HL-60/S4 (cell line): ENCODE measurements around the gene DYRK3.
"Not testable (repeated sequence)": the region's sequence is repeated elsewhere in the genome, so short reads cannot be mapped to it uniquely, and the experiment has no call there.

Source experiments
- in situ Hi-C: fragments of 300-500 bp; cut with MboI; formaldehyde crosslinking; loops from 2 replicates; pipeline ENCODE4 v1.14.3; 2022; ENCODE audit warnings: low sequenced_read_pairs

Gene DYRK3

DNA sequence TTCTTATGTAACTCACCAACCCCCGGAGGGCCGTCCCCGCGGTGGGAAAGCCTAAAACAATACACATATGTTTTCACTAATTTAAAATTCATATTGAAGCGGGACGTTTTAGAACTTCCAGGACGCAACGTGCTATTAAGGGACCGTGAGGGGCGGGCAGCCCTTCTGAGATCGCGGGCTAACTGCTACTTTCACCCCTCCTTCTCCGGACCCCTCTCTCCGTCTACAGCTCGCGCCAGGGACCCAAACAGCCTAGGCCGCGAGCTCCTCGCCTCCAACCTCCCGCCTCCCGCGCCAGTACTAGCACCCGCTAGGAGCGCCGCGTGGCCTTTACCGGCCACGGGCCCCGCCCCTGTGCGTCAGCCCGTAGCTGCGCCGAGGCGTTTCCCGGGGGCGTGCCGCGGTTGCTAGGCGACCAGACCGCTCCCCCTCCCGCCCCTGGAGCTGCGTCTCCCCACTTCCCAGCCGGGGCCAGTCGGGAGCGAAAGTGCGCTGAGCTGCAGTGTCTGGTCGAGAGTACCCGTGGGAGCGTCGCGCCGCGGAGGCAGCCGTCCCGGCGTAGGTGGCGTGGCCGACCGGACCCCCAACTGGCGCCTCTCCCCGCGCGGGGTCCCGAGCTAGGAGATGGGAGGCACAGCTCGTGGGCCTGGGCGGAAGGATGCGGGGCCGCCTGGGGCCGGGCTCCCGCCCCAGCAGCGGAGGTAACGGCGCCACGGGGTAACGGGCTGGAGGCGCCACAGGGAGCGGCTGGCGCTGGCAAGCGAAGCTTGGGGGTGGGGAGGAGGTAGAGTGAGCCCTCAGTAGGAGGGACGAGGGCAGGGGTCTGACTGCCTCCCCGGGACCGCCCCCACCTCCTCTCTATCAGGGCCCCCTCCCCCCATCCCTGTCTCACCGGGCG lies at the start of gene DYRK3:
DYRK3 (plus strand) TSS at position 457 of the 898 bp plus-strand sequence; CDS start at position 625, 168 bp downstream.
- in situ Hi-C loops, result no loop called here

DNA sequence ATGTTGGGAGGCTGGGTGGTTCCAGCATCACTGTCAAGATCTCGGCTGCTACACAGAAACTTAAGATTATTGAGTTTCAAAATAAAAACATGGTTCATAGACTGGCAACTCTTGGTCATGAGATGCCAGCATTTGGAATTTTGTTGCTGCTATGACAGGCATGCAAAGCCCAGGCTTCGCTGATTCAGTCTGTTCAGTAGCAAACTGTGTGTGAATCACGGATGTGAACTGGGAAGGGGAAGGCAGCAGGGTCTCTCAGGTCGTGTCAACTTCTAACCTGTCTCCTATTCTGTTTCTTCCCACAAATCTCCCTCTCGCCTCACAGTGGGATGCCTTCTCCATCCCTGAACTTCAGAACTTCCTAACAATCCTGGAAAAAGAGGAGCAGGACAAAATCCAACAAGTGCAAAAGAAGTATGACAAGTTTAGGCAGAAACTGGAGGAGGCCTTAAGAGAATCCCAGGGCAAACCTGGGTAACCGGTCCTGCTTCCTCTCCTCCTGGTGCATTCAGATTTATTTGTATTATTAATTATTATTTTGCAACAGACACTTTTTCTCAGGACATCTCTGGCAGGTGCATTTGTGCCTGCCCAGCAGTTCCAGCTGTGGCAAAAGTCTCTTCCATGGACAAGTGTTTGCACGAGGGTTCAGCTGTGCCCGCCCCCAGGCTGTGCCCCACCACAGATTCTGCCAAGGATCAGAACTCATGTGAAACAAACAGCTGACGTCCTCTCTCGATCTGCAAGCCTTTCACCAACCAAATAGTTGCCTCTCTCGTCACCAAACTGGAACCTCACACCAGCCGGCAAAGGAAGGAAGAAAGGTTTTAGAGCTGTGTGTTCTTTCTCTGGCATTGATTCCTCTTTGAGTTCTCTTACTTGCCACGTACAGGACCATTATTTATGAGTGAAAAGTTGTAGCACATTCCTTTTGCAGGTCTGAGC lies 48.6 kb upstream of the DYRK3 start:
- in situ Hi-C loops, result no loop called here

DNA sequence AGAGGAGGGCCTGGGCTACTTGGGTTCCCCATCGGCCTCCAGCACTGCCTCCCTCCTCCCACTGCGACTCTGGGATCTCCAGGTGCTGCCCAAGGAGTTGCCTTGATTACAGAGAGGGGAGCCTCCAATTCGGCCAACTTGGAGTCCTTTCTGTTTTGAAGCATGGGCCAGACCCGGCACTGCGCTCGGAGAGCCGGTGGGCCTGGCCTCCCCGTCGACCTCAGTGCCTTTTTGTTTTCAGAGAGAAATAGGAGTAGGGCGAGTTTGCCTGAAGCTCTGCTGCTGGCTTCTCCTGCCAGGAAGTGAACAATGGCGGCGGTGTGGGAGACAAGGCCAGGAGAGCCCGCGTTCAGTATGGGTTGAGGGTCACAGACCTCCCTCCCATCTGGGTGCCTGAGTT lies 47.4 kb upstream of the DYRK3 start:
- in situ Hi-C loops, result no loop called here

GRCh38 chr1:206588492-206588891 lies 46.8 kb upstream of the DYRK3 start:
- in situ Hi-C loops, result no loop called here

- in situ Hi-C loops, result no loop called here
Observed at GRCh38 chr1:206589206-206589605, 46.1 kb upstream of the DYRK3 start.

DNA sequence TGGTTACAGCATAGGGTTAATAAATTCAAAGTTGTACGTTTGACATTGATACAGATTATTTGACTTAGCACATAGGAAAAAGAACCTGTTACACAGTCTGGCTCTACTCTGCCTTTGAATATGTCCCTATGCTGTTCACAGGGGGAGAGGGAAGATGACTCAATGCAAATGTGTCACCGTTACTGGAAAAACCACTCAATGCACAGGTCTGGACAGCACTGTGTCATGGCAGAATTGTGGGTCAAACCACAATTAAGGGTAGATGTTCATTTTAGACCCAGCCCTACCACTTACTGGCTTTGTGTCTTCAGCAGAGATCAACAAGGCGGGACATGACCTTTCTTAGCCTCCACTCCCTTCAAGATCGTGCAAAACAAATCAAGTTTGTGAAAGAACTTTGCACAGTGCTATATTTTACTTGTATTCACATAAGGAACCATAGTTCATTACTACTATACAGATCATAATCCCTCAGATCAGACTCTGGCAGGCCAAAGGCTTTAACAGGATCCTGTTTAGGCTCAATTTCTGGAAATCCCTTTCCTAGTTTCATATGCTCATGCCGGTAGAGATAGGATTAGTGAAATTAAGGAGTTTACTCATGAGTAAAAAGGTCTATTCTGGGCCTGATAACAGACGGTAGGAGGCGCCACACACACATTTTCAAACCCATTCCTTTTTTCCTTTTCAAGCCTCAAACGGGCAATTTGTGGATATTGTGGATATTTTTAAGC lies 45.1 kb upstream of the DYRK3 start:
- in situ Hi-C loops, result no loop called here

DNA sequence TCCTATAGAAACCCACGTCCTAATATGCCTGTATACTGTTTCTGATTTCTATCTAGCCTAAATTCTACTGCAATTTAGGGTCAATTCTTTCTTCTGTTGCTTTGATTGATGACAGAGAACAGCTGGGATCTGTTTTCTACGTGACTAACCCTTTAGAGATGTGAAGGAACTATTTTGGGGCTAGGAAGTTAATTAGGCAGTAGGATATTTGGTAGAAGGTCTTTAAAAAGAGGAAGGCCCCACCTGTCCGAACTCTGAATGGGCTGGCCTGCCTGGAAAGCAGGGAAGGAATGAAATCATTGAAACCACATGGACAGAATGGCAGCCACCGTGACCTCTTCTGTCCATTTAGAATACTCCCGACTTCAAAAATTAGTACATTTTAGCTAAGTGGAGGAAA lies 44.1 kb upstream of the DYRK3 start:
- in situ Hi-C loops, result no loop called here

- in situ Hi-C loops, result no loop called here
Observed at GRCh38 chr1:206591696-206592095, 43.6 kb upstream of the DYRK3 start.

DNA sequence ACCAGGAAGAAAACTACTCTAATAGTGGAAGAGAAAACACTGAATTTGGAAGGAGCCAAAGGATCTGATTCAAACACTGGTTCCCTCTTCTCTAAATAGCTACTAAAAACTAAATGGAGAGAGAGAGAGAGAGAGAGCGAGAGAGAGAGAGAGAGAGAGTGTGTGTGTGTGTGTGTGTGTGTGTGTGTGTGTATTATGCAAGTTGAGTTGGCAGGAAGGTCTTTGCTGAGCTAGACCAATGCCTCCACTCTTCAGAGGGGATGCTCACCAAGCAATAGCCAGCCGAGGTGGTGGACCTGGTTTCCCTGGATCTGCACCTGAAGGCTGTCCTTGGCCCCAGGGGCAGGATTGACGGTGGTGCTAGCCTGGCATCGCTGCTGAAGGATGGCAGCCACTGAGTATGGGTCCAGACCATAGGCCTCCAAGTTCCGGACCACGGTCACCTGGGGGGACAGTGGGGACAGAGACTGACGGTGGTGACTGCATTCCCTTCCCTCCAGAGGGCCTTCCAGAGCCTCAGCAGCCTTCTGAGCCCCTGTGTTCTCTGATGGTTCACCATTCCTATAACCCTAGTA lies 41.9 kb upstream of the DYRK3 start:
- in situ Hi-C loops, result no loop called here

- in situ Hi-C loops, result no loop called here
Observed at GRCh38 chr1:206595581-206596318, 39.6 kb upstream of the DYRK3 start.

- in situ Hi-C loops, result no loop called here
Observed at GRCh38 chr1:206596319-206596666, 39.0 kb upstream of the DYRK3 start.

DNA sequence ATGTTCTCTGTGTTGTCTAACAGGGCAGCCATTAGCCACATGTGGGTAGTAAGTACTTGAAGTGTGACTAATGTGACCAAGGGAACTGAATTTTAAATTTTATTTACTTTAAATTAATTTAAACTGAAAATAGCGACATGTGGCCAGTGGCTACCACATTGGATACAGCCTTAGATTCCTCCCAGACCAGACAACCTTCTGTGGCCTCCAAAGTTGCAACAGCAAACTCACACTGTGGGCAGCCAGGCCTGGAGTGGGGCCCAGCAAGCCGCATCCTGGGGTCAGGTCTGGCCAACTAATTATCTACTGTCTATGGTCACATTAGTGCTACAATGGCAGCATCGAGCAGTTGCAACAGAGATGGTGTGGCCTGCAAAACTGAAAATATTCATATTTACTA lies 34.8 kb upstream of the DYRK3 start:
- in situ Hi-C loops, result no loop called here

- in situ Hi-C loops, result no loop called here
Observed at GRCh38 chr1:206604861-206605260, 30.5 kb upstream of the DYRK3 start.

DNA sequence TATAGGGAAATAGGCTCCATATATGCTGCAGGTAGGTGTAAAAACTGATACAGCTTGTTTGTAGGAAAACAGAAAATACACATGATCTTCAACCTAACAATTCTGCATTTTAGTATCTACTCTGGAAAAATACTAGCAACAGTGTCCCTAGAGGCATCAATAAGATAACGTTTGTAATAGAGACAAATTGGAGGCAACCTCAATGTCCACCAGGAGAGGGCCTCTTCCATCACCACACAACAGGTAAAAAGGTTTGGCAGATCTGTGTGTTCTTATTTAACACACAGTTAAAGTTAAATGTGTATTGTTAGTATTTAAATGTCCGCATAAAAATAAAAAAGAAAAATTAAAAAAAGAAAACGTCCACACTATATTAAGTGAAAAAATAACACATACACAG lies 28.5 kb upstream of the DYRK3 start:
- in situ Hi-C loops, result no loop called here

- in situ Hi-C loops, result no loop called here
Observed at GRCh38 chr1:206608108-206608698, 27.1 kb upstream of the DYRK3 start.

DNA sequence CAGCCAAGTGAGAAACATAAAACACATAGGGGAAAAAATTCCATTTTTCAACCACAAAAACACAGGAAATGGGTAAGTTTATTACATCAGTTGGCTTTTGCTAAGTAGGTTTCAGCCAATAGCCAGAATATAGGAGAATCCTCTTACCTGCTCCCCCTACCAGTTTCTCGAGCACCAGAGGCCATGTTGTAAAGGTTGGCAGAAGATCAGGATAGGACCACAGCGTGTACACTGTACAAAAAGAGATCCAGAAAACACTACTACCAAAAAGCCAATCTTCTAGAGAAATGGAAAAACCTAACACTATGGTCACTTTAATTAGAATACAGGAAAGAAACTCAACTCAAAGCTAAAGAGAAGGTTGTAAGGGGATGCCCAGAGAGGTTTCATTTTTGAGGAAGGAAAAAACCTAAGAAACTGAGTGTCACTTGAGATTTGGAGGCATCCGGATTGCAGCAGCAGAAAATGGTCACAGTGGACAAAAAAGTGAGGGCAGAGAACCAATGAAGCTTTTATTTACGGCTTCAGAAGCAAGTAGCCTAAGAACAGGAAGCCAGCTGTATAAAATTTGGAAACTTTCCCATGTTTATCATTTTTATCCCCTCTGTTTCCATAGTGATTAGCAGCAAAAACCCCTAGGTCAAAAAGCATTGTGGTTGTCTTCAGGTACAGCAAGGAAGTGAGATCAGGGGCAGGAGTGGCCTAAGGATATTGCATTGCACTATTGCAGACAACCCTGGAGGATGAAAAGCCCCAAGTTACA lies 25.9 kb upstream of the DYRK3 start:
- in situ Hi-C loops, result no loop called here

DNA sequence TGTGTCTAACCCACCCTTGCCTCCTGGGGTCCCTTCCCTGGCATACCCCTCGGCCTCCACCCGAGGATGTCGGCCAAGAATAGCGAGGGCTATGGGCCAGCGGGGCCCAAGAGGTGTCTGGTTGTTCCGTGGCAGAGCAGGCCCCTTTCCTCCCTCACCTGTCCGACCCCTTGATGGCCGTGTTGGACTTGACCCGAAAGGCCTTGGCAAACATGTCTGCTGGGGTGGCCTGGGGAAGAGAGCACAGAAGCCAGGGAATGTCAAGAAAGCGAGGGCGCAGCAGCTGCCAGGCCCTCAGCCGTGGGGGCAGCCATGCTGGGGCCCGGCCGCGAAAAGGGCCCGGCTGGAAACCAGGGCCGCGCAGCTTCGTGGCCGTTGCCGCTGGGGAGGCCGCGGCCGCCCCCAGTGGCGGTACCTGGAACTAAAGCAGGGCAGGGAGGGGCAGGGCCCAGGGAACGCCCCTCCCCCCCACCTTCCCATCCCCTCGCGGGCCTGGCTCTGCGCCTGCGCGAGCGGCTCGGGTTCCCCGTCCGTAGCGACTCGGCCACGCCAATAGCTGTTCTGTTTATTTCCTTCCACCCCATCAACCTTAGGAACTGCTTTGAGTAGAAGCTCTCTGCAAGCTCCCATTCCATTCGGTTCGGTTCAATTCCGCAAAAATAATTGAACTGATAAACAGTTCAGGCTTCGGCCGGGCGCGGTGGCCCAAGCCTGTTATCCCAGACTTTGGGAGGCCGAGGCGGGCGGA lies 23.0 kb upstream of the DYRK3 start, which contains the start of gene EIF2D:
EIF2D (minus strand) TSS at position 337 of the 748 bp plus-strand sequence; CDS start at position 214, 123 bp downstream.
- in situ Hi-C loops, result no loop called here

GRCh38 chr1:206626396-206626795 lies 8.9 kb upstream of the DYRK3 start:
- in situ Hi-C loops, result not testable (repeated sequence)
